WTC11 (cell line): ENCODE measurements around the gene RAD54L2. TPM values are rescaled to one million over a fixed set of nuclear protein-coding genes. Genes with fewer than 3 reads are reported as not detected.

Experiments used
- ATAC-seq: fragments of 200-7000 bp; cut with Tn5 transposase; 2 replicates; pipeline ENCODE4 v1.10.0; 2021; ENCODE audit warnings: mild to moderate bottlenecking, moderate library complexity
- CTCF ChIA-PET: fragments of 300-600 bp; sonication (Branson Sonifier 250); formaldehyde crosslinking; loops from one replicate; lab custom pipeline; 2021; ENCODE audit warnings: antibody characterized with exemption; lab: Charles Lee
- POLR2A ChIA-PET: fragments of 350-600 bp; sonication (Branson Sonifier 250); formaldehyde crosslinking; loops from one replicate; lab custom pipeline; 2021; ENCODE audit warnings: antibody characterized with exemption; lab: Charles Lee
- DNase-seq: peaks from one replicate; pipeline ENCODE4 v3.0.0; 2021; ENCODE audit warnings: low spot score
- H3K27ac Mint-ChIP-seq: 2 replicates; pipeline ENCODE4 v1.8.0; 2021; ENCODE audit warnings: mixed read lengths
- H3K27me3 Mint-ChIP-seq: 2 replicates; pipeline ENCODE4 v1.8.0; 2021; ENCODE audit warnings: low read depth, mild to moderate bottlenecking, moderate library complexity, mixed read lengths
- H3K36me3 Mint-ChIP-seq: 2 replicates; pipeline ENCODE4 v1.8.0; 2021; ENCODE audit warnings: mixed read lengths
- H3K4me1 Mint-ChIP-seq: 2 replicates; pipeline ENCODE4 v1.8.0; 2022; ENCODE audit warnings: mixed read lengths
- H3K4me3 Mint-ChIP-seq: 2 replicates; pipeline ENCODE4 v1.8.0; 2021; ENCODE audit warnings: mild to moderate bottlenecking, moderate library complexity, mixed read lengths
- H3K9me3 Mint-ChIP-seq: 2 replicates; pipeline ENCODE4 v1.8.0; 2021; ENCODE audit warnings: mixed read lengths
- ELF4 ChIP-seq: sonication (generic); formaldehyde crosslinking; IDR thresholded peaks from 2 replicates; pipeline ENCODE4 v1.8.1; 2022; ENCODE audit warnings: low read depth, mild to moderate bottlenecking, moderate library complexity, missing genetic modification reagents
- ESRRA ChIP-seq: sonication (generic); formaldehyde crosslinking; IDR thresholded peaks from 2 replicates; pipeline ENCODE4 v1.8.1; 2022; ENCODE audit warnings: mild to moderate bottlenecking, missing genetic modification reagents, borderline replicate concordance
- ETV6 ChIP-seq: sonication (generic); formaldehyde crosslinking; IDR thresholded peaks from 2 replicates; pipeline ENCODE4 v1.8.1; 2022; ENCODE audit warnings: mild to moderate bottlenecking, missing genetic modification reagents
- FOXP1 ChIP-seq: sonication (generic); formaldehyde crosslinking; IDR thresholded peaks from 2 replicates; pipeline ENCODE4 v1.8.0; 2022; ENCODE audit warnings: missing genetic modification reagents, mild to moderate bottlenecking, moderate library complexity, borderline replicate concordance
- GTF2I ChIP-seq: fragments of 250-450 bp; sonication (Bioruptor Pico); conservative IDR thresholded peaks from 2 replicates; pipeline ENCODE4 v1.4.0; 2021; ENCODE audit warnings: mild to moderate bottlenecking
- MYBL2 ChIP-seq: sonication (generic); formaldehyde crosslinking; IDR thresholded peaks from 2 replicates; pipeline ENCODE4 v1.8.1; 2023; ENCODE audit warnings: mild to moderate bottlenecking, moderate library complexity, missing genetic modification reagents
- NFATC4 ChIP-seq: fragments of 250-450 bp; sonication (Bioruptor Pico); IDR thresholded peaks from 2 replicates; pipeline ENCODE4 v1.9.0; 2021; ENCODE audit warnings: mild to moderate bottlenecking
- NR2C2 ChIP-seq: sonication (generic); formaldehyde crosslinking; IDR thresholded peaks from 2 replicates; pipeline ENCODE4 v1.8.0; 2022; ENCODE audit warnings: mild to moderate bottlenecking, missing genetic modification reagents
- SMAD3 ChIP-seq: sonication (generic); formaldehyde crosslinking; IDR thresholded peaks from 2 replicates; pipeline ENCODE4 v1.8.0; 2022; ENCODE audit warnings: missing genetic modification reagents, mild to moderate bottlenecking, borderline replicate concordance
- SP1 ChIP-seq: sonication (generic); formaldehyde crosslinking; conservative IDR thresholded peaks from 2 replicates; pipeline ENCODE4 v1.8.1; 2022; ENCODE audit warnings: missing genetic modification reagents
- TEAD1 ChIP-seq: sonication (generic); formaldehyde crosslinking; IDR thresholded peaks from 2 replicates; pipeline ENCODE4 v1.8.0; 2022; ENCODE audit warnings: mild to moderate bottlenecking, missing genetic modification reagents
- USF1 ChIP-seq: sonication (generic); formaldehyde crosslinking; IDR thresholded peaks from 2 replicates; pipeline ENCODE4 v1.8.0; 2022; ENCODE audit warnings: mild to moderate bottlenecking, missing genetic modification reagents
- ZNF425 ChIP-seq: fragments of 250-450 bp; sonication (Bioruptor Pico); conservative IDR thresholded peaks from 2 replicates; pipeline ENCODE4 v1.9.0; 2021; ENCODE audit warnings: mild to moderate bottlenecking
- ZNF671 ChIP-seq: fragments of 250-450 bp; sonication (Bioruptor Pico); IDR thresholded peaks from 2 replicates; pipeline ENCODE4 v1.8.0; 2021; ENCODE audit warnings: mild to moderate bottlenecking
- total RNA-seq: library from RNA; stranded (reverse); gene quantifications from 3 replicates; pipeline ENCODE4 v1.2.3, GENCODE V29; 2021
- TF ChIP-seq, protein P1 (sequence below): sonication (generic); formaldehyde crosslinking; IDR thresholded peaks from 2 replicates; pipeline ENCODE4 v1.8.0; 2022; ENCODE audit warnings: mild to moderate bottlenecking, missing genetic modification reagents
- TF ChIP-seq, protein P2 (sequence below): sonication (generic); formaldehyde crosslinking; IDR thresholded peaks from 2 replicates; pipeline ENCODE4 v1.8.1; 2022; ENCODE audit warnings: low read depth, missing genetic modification reagents, borderline replicate concordance
- TF ChIP-seq, protein P3 (sequence below): fragments of 200-600 bp; IDR thresholded peaks from 2 replicates; pipeline ENCODE4 v1.8.0; 2022; ENCODE audit warnings: antibody characterized with exemption
- TF ChIP-seq, protein P4 (sequence below): sonication (generic); formaldehyde crosslinking; IDR thresholded peaks from 2 replicates; pipeline ENCODE4 v1.8.1; 2022; ENCODE audit warnings: low read depth, mild to moderate bottlenecking, moderate library complexity, missing genetic modification reagents, borderline replicate concordance

The RAD54L2 gene
- total RNA-seq, 1 experiment from 2014 or later: 29.5 TPM

DNA sequence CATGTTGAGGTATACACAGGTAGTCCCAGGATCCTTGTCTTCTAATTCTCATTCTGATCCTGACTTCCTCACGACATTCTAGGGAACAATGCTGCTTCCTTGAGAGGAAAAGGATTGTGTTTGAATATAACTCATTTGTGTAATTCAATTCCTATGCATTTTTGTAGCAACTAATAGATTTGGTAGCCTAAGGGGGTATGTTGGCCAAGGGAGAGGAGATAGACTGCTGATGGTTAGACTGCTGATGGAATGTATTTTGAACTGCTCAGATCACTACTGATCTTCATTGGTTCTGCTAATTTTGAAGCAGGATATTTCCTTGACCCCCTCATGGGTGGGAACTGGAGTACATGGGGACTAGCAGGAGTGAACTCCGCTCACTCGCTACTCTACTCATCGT is 39.7 kb downstream of the RAD54L2 start:
- Mint-ChIP-seq H3K4me1 (peaks cover 34% of the 10 kb centered on the region), H3K36me3 (peaks cover 50% of the 10 kb centered on the region), H3K27ac (peak overlapping the region; percentile 22; the same call in 1 of the 2 replicates), H3K4me3 (no peak overlapping the region), H3K27me3 (no peaks in the 10 kb centered on the region), H3K9me3 (peaks cover 28% of the 10 kb centered on the region)
- ChIA-PET CTCF (no interaction called here), POLR2A (no interaction called here)
- TF ChIP-seq NFATC4 (CRISPR knock-in tag) (no peak), SP1 (no peak), SMAD3 (CRISPR knock-in tag) (no peak), ETV6 (no peak), ZNF671 (CRISPR knock-in tag) (no peak), TEAD1 (CRISPR knock-in tag) (no peak), NR2C2 (CRISPR knock-in tag) (no peak), FOXP1 (no peak), USF1 (CRISPR knock-in tag) (no peak), GTF2I (CRISPR knock-in tag) (no peak), ELF4 (CRISPR knock-in tag) (no peak), ZNF425 (CRISPR knock-in tag) (no peak), ESRRA (CRISPR knock-in tag) (no peak), MYBL2 (CRISPR knock-in tag) (no peak)
- TF ChIP-seq, protein P1, sequence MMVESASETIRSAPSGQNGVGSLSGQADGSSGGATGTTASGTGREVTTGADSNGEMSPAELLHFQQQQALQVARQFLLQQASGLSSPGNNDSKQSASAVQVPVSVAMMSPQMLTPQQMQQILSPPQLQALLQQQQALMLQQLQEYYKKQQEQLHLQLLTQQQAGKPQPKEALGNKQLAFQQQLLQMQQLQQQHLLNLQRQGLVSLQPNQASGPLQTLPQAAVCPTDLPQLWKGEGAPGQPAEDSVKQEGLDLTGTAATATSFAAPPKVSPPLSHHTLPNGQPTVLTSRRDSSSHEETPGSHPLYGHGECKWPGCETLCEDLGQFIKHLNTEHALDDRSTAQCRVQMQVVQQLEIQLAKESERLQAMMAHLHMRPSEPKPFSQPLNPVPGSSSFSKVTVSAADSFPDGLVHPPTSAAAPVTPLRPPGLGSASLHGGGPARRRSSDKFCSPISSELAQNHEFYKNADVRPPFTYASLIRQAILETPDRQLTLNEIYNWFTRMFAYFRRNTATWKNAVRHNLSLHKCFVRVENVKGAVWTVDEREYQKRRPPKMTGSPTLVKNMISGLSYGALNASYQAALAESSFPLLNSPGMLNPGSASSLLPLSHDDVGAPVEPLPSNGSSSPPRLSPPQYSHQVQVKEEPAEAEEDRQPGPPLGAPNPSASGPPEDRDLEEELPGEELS: no peak
- TF ChIP-seq, protein P2, sequence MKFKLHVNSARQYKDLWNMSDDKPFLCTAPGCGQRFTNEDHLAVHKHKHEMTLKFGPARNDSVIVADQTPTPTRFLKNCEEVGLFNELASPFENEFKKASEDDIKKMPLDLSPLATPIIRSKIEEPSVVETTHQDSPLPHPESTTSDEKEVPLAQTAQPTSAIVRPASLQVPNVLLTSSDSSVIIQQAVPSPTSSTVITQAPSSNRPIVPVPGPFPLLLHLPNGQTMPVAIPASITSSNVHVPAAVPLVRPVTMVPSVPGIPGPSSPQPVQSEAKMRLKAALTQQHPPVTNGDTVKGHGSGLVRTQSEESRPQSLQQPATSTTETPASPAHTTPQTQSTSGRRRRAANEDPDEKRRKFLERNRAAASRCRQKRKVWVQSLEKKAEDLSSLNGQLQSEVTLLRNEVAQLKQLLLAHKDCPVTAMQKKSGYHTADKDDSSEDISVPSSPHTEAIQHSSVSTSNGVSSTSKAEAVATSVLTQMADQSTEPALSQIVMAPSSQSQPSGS (CRISPR knock-in tag): no peak
- TF ChIP-seq, protein P3, sequence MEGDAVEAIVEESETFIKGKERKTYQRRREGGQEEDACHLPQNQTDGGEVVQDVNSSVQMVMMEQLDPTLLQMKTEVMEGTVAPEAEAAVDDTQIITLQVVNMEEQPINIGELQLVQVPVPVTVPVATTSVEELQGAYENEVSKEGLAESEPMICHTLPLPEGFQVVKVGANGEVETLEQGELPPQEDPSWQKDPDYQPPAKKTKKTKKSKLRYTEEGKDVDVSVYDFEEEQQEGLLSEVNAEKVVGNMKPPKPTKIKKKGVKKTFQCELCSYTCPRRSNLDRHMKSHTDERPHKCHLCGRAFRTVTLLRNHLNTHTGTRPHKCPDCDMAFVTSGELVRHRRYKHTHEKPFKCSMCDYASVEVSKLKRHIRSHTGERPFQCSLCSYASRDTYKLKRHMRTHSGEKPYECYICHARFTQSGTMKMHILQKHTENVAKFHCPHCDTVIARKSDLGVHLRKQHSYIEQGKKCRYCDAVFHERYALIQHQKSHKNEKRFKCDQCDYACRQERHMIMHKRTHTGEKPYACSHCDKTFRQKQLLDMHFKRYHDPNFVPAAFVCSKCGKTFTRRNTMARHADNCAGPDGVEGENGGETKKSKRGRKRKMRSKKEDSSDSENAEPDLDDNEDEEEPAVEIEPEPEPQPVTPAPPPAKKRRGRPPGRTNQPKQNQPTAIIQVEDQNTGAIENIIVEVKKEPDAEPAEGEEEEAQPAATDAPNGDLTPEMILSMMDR: no peak
- TF ChIP-seq, protein P4, sequence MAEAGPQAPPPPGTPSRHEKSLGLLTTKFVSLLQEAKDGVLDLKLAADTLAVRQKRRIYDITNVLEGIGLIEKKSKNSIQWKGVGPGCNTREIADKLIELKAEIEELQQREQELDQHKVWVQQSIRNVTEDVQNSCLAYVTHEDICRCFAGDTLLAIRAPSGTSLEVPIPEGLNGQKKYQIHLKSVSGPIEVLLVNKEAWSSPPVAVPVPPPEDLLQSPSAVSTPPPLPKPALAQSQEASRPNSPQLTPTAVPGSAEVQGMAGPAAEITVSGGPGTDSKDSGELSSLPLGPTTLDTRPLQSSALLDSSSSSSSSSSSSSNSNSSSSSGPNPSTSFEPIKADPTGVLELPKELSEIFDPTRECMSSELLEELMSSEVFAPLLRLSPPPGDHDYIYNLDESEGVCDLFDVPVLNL (CRISPR knock-in tag): no peak
- no peak for ATAC-seq
- no peak for DNase-seq
